Liver (tissue), 9 donors: ENCODE data around the gene NOL4L. TPM values are rescaled to one million over a fixed set of nuclear protein-coding genes. Genes with fewer than 3 reads are reported as not detected.

Experiments
- DNase-seq: peaks from one replicate; pipeline ENCODE4 v3.0.0-alpha.2; 2017; ENCODE audit warnings: low spot score
- H3K27ac ChIP-seq, 2 donors: one replicate each; pipeline ENCODE4 v1.7.0; 2013; ENCODE audit warnings: inconsistent platforms in 2 of 2, low read length in 2 of 2, control low read depth in 1 of 2, low read depth in 1 of 2, mild to moderate bottlenecking in 1 of 2
- H3K27me3 ChIP-seq, 4 donors: one replicate each; pipeline versions ENCODE4 v1.6.1 to v1.7.0; 2013; ENCODE audit warnings: low read length in 3 of 4, inconsistent platforms in 1 of 4, mild to moderate bottlenecking in 1 of 4, moderate library complexity in 1 of 4; ENCODE audit not compliant: control insufficient read depth in 4 of 4, insufficient read depth in 4 of 4
- H3K36me3 ChIP-seq, 4 donors: one replicate each; pipeline versions ENCODE4 v1.6.1 to v1.7.0; 2013; ENCODE audit warnings: low read length in 3 of 4, mild to moderate bottlenecking in 3 of 4, low read depth in 1 of 4, moderate library complexity in 1 of 4; ENCODE audit not compliant: control insufficient read depth in 4 of 4, insufficient read depth in 3 of 4
- H3K4me1 ChIP-seq, 4 donors: one replicate each; pipeline versions ENCODE4 v1.6.1 to v1.7.0; 2013; ENCODE audit warnings: low read length in 3 of 4, mild to moderate bottlenecking in 3 of 4, moderate library complexity in 1 of 4; ENCODE audit not compliant: control insufficient read depth in 4 of 4, insufficient read depth in 4 of 4
- H3K4me3 ChIP-seq, 3 donors: one replicate each; pipeline versions ENCODE4 v1.6.1 to v1.7.0; 2013; ENCODE audit warnings: low read length in 3 of 3, control low read depth in 1 of 3, low read depth in 1 of 3, mild to moderate bottlenecking in 1 of 3
- H3K9ac ChIP-seq, 2 donors: one replicate each; pipeline ENCODE4 v1.7.0; 2013; ENCODE audit warnings: low read length in 2 of 2, mild to moderate bottlenecking in 2 of 2, moderate library complexity in 2 of 2, control low read depth in 1 of 2, low read depth in 1 of 2
- H3K9me3 ChIP-seq, 4 donors: one replicate each; pipeline versions ENCODE4 v1.6.1 to v1.7.0; 2013; ENCODE audit warnings: low read length in 3 of 4; ENCODE audit not compliant: control insufficient read depth in 4 of 4
- EGR1 ChIP-seq, 2 donors: IDR thresholded peaks; 2 replicates each; pipeline ENCODE4 v1.6.1; 2016 to 2018; ENCODE audit warnings: antibody characterized with exemption in 2 of 2, low read depth in 2 of 2
- FOXA1 ChIP-seq: IDR thresholded peaks from 2 replicates; pipeline ENCODE4 v1.6.1; 2016; ENCODE audit warnings: antibody characterized with exemption
- FOXA2 ChIP-seq: IDR thresholded peaks from 2 replicates; pipeline ENCODE4 v1.6.1; 2016; ENCODE audit warnings: antibody characterized with exemption
- GABPA ChIP-seq, 2 donors: IDR thresholded peaks in 1 of 2; conservative IDR thresholded peaks in 1 of 2; 2 replicates each; pipeline ENCODE4 v1.6.1; 2016; ENCODE audit warnings: antibody characterized with exemption in 2 of 2, mild to moderate bottlenecking in 1 of 2, moderate library complexity in 1 of 2
- HNF4A ChIP-seq, 2 donors: conservative IDR thresholded peaks; 2 replicates each; pipeline ENCODE4 v1.6.1; 2016; ENCODE audit warnings: antibody characterized with exemption in 2 of 2, mild to moderate bottlenecking in 2 of 2
- HNF4G ChIP-seq: IDR thresholded peaks from 2 replicates; pipeline ENCODE4 v1.6.1; 2016; ENCODE audit warnings: antibody characterized with exemption
- JUND ChIP-seq, 2 donors: IDR thresholded peaks; 2 replicates each; pipeline ENCODE4 v1.6.1; 2016; ENCODE audit warnings: antibody characterized with exemption in 2 of 2
- NR2F2 ChIP-seq: IDR thresholded peaks from 2 replicates; pipeline ENCODE4 v1.6.1; 2016; ENCODE audit warnings: antibody characterized with exemption
- RAD21 ChIP-seq, 2 donors: IDR thresholded peaks; 2 replicates each; pipeline ENCODE4 v1.6.1; 2016; ENCODE audit warnings: antibody characterized with exemption in 2 of 2, mild to moderate bottlenecking in 2 of 2
- RXRA ChIP-seq, 2 donors: IDR thresholded peaks; 2 replicates each; pipeline ENCODE4 v1.6.1; 2017 to 2018; ENCODE audit warnings: antibody characterized with exemption in 2 of 2, mild to moderate bottlenecking in 1 of 2
- SP1 ChIP-seq: IDR thresholded peaks from 2 replicates; pipeline ENCODE4 v1.6.1; 2018; ENCODE audit warnings: antibody characterized with exemption, mild to moderate bottlenecking
- TAF1 ChIP-seq: conservative IDR thresholded peaks from 2 replicates; pipeline ENCODE4 v1.6.1; 2016; ENCODE audit warnings: antibody characterized with exemption, mild to moderate bottlenecking
- YY1 ChIP-seq: IDR thresholded peaks from 2 replicates; pipeline ENCODE4 v1.6.1; 2016; ENCODE audit warnings: antibody characterized with exemption, mild to moderate bottlenecking
- WGBS: extraction: QIAGEN DNeasy Blood & Tissue Kit; methylation state at CpG from one replicate; pipeline ENCODE4 v1.1.7; 2013; 5-methylcytosine and 5-hydroxymethylcytosine counted together
- polyA plus RNA-seq, 2 donors: library from polyadenylated mRNA; stranded (reverse) in 1 of 2; unstranded in 1 of 2; fragments of 200-250 nt in 1 of 2; fragments of >200 nt in 1 of 2; fragmentation: Nextera tagmentation in 1 of 2; extraction: Ambion mirVana in 1 of 2; gene quantifications; one replicate each; pipeline versions ENCODE4 v1.2.1 to v1.2.3, GENCODE V29; 2013 to 2015
- total RNA-seq, 2 donors: library from RNA; depleted of rRNA; stranded (reverse); fragments of >200 nt; gene quantifications; one replicate each; pipeline ENCODE4 v1.2.3, GENCODE V29; 2014
- TF ChIP-seq, protein P1 (sequence below): IDR thresholded peaks from 2 replicates; pipeline ENCODE4 v1.6.1; 2016; ENCODE audit warnings: antibody characterized with exemption
- TF ChIP-seq, protein P2 (sequence below): fragments of 150-350 bp; IDR thresholded peaks from 2 replicates; pipeline ENCODE4 v1.5.1; 2017; ENCODE audit warnings: improper control_type of control experiment, low read depth, low read length; ENCODE audit not compliant: missing input control
- TF ChIP-seq, protein P3 (sequence below): IDR thresholded peaks from 2 replicates; pipeline ENCODE4 v1.6.1; 2016; ENCODE audit warnings: antibody characterized with exemption
- TF ChIP-seq, protein P4 (sequence below): IDR thresholded peaks from 2 replicates; pipeline ENCODE4 v1.6.1; 2016; ENCODE audit warnings: antibody characterized with exemption
- donor health status: healthy.
- donor health status: healthy.
- donor health status: healthy.
- donor health status: healthy.
- donor health status: healthy.

The NOL4L gene
- total and polyA plus RNA-seq, 4 donors, result 2.2 to 6.8 (median 4.3) TPM

DNA sequence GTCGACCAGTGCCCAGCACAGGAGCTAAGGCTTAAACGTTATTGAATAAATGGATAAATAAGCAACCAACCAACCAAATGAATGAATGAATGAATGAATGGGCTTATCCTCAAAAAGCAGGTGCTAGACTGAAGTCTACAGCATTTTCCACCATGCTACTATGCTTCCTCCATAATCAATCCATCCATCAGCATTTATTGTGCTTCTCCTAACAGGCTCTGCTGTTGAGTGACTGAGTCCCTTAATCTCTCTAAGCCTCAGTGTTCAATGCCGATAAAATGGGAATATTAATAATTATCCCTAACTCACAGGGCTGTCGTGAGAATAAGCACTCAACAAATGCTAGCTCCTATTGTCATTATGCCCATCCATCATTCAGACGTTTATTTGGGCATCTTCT is 4.6 kb upstream of the NOL4L start:
- TF ChIP-seq FOXA1 (no peak), SP1 (no peak), GABPA (IDR thresholded peaks at IDR 0.05 in 1 of 2, conservative IDR thresholded peaks at IDR 0.05 in 1 of 2) (no peak), YY1 (no peak), EGR1 (IDR thresholded peaks at IDR 0.05; ENCODE audit: low read depth in 2 of 2) (no peak), RAD21 (IDR thresholded peaks at IDR 0.05) (no peak), HNF4A (conservative IDR thresholded peaks at IDR 0.05) (no peak), NR2F2 (no peak), TAF1 (no peak), FOXA2 (no peak), RXRA (IDR thresholded peaks at IDR 0.05) (no peak), JUND (IDR thresholded peaks at IDR 0.05) (no peak)
- TF ChIP-seq, protein P1, sequence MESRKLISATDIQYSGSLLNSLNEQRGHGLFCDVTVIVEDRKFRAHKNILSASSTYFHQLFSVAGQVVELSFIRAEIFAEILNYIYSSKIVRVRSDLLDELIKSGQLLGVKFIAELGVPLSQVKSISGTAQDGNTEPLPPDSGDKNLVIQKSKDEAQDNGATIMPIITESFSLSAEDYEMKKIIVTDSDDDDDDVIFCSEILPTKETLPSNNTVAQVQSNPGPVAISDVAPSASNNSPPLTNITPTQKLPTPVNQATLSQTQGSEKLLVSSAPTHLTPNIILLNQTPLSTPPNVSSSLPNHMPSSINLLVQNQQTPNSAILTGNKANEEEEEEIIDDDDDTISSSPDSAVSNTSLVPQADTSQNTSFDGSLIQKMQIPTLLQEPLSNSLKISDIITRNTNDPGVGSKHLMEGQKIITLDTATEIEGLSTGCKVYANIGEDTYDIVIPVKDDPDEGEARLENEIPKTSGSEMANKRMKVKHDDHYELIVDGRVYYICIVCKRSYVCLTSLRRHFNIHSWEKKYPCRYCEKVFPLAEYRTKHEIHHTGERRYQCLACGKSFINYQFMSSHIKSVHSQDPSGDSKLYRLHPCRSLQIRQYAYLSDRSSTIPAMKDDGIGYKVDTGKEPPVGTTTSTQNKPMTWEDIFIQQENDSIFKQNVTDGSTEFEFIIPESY, result no peak
- TF ChIP-seq, protein P2, sequence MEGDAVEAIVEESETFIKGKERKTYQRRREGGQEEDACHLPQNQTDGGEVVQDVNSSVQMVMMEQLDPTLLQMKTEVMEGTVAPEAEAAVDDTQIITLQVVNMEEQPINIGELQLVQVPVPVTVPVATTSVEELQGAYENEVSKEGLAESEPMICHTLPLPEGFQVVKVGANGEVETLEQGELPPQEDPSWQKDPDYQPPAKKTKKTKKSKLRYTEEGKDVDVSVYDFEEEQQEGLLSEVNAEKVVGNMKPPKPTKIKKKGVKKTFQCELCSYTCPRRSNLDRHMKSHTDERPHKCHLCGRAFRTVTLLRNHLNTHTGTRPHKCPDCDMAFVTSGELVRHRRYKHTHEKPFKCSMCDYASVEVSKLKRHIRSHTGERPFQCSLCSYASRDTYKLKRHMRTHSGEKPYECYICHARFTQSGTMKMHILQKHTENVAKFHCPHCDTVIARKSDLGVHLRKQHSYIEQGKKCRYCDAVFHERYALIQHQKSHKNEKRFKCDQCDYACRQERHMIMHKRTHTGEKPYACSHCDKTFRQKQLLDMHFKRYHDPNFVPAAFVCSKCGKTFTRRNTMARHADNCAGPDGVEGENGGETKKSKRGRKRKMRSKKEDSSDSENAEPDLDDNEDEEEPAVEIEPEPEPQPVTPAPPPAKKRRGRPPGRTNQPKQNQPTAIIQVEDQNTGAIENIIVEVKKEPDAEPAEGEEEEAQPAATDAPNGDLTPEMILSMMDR, result no peak
- TF ChIP-seq, protein P3, sequence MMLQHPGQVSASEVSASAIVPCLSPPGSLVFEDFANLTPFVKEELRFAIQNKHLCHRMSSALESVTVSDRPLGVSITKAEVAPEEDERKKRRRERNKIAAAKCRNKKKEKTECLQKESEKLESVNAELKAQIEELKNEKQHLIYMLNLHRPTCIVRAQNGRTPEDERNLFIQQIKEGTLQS, result no peak
- TF ChIP-seq, protein P4, sequence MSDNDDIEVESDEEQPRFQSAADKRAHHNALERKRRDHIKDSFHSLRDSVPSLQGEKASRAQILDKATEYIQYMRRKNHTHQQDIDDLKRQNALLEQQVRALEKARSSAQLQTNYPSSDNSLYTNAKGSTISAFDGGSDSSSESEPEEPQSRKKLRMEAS, result no peak
- DNase-seq, result no peak
- 77% methylated on average over 5 of the region's 5 CpGs for WGBS

DNA sequence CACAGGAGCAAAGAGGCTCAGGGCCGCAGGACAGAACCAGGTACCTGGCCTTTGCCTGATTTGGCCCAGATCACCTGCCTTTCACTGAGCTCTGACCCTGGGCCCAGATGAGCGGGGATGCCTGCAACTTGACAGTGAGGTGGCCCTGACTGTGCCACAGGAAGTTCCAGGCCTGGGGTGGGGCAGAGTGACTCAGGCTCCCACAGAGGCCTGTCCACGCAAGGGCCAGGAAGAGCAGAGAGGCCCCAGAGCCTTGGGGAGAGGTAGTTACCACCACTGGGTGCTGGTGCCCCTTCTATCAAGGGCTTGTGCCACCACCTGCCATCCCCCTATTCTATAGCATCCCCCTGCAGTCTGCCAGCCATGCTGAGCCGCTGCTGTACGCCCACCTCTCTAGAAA is 4.1 kb upstream of the NOL4L start:
- H3K4me1 ChIP-seq, result peaks cover 3 to 8% (median 5%) of the 10 kb centered on the region in 4 donors
- no peaks in the 10 kb centered on the region for H3K36me3 ChIP-seq
- peaks cover 0 to 8% (median 3%) of the 10 kb centered on the region in 4 donors for H3K27me3 ChIP-seq
- no peak for DNase-seq
- H3K9ac ChIP-seq, result no peak overlapping the region
- H3K9me3 ChIP-seq, result no peaks in the 10 kb centered on the region
- H3K27ac ChIP-seq, result no peak overlapping the region
- TF ChIP-seq, protein P1, result no peak
- TF ChIP-seq, protein P3, result no peak
- TF ChIP-seq FOXA1 (no peak), FOXA2 (no peak), HNF4A (conservative IDR thresholded peaks at IDR 0.05) (no peak), TAF1 (no peak), SP1 (no peak), HNF4G (no peak), RAD21 (IDR thresholded peaks at IDR 0.05) (no peak), RXRA (IDR thresholded peaks at IDR 0.05) (no peak), EGR1 (IDR thresholded peaks at IDR 0.05; ENCODE audit: low read depth in 2 of 2) (no peak)
- TF ChIP-seq, protein P2, result no peak
- no peak overlapping the region for H3K4me3 ChIP-seq
- WGBS, result 85% methylated on average over 5 of the region's 5 CpGs

More for the DNA sequence above, 4.6 kb upstream of the NOL4L start:
- Histone ChIP-seq H3K4me3 (no peak overlapping the region), H3K9me3 (no peaks in the 10 kb centered on the region), H3K36me3 (no peaks in the 10 kb centered on the region), H3K9ac (no peak overlapping the region), H3K4me1 (peaks cover 0 to 3% (median 1%) of the 10 kb centered on the region in 4 donors), H3K27ac (no peak overlapping the region), H3K27me3 (peaks cover 0 to 8% (median 3%) of the 10 kb centered on the region in 4 donors)
